GM18520 (cell line): ENCODE data around the gene GKN1.
"Not testable (repeated sequence)": the region's sequence is repeated elsewhere in the genome, so short reads cannot be mapped to it uniquely, and the experiment has no call there.

Experiments
- ATAC-seq: cut with Tn5 transposase; IDR thresholded peaks from one replicate; pipeline ENCODE4 v1.9.1; 2021; ENCODE audit not compliant: unreplicated experiment

Gene GKN1

GRCh38 chr2:68974251-68974650 lies at the start of gene GKN1:
Gene GKN1, plus strand, starts transcription at chr2:68974636. Its CDS starts 42 bp downstream, at chr2:68974678.
- no peak for ATAC-seq

- ATAC-seq: no peak
Observed at GRCh38 chr2:68925295-68925896, 49.0 kb upstream of the GKN1 start.

- ATAC-seq: no peak
Observed at GRCh38 chr2:68926796-68927195, 47.6 kb upstream of the GKN1 start.

- ATAC-seq: no peak
Observed at GRCh38 chr2:68931149-68931711, 43.2 kb upstream of the GKN1 start.

GRCh38 chr2:68931799-68932198 lies 42.6 kb upstream of the GKN1 start:
- no peak for ATAC-seq

GRCh38 chr2:68932402-68932801 lies 42.0 kb upstream of the GKN1 start:
- ATAC-seq: no peak

GRCh38 chr2:68934021-68934420 lies 40.4 kb upstream of the GKN1 start:
- ATAC-seq: no peak

- no peak for ATAC-seq
Observed at GRCh38 chr2:68935471-68935870, 39.0 kb upstream of the GKN1 start.

- ATAC-seq: no peak
Observed at GRCh38 chr2:68936427-68936826, 38.0 kb upstream of the GKN1 start.

- ATAC-seq: no peak
Observed at GRCh38 chr2:68936889-68937288, 37.5 kb upstream of the GKN1 start.

- no peak for ATAC-seq
Observed at GRCh38 chr2:68937346-68938055, 36.9 kb upstream of the GKN1 start.

- ATAC-seq: no peak
Observed at GRCh38 chr2:68938938-68939337, 35.5 kb upstream of the GKN1 start.

GRCh38 chr2:68939962-68940361 lies 34.5 kb upstream of the GKN1 start:
- ATAC-seq: no peak

- ATAC-seq: no peak
Observed at GRCh38 chr2:68940369-68940768, 34.1 kb upstream of the GKN1 start.

- ATAC-seq: no peak
Observed at GRCh38 chr2:68942827-68943226, 31.6 kb upstream of the GKN1 start.

GRCh38 chr2:68943581-68944568 lies 30.6 kb upstream of the GKN1 start:
- no peak for ATAC-seq

GRCh38 chr2:68946117-68946516 lies 28.3 kb upstream of the GKN1 start:
- ATAC-seq: no peak

GRCh38 chr2:68948710-68949109 lies 25.7 kb upstream of the GKN1 start:
- ATAC-seq: no peak

GRCh38 chr2:68951899-68952298 lies 22.5 kb upstream of the GKN1 start:
- no peak for ATAC-seq

GRCh38 chr2:68952887-68953521 lies 21.4 kb upstream of the GKN1 start, which contains the start of gene GKN2:
Gene GKN2, minus strand, starts transcription at chr2:68952893. Its CDS starts 32 bp downstream, at chr2:68952861.
- no peak for ATAC-seq

- not testable (repeated sequence) for ATAC-seq
Observed at GRCh38 chr2:68955432-68955831, 19.0 kb upstream of the GKN1 start.
